HG03521 (cell line): Measurements from ENCODE around the gene SF3B2.
"Not testable (repeated sequence)": the region's sequence is repeated elsewhere in the genome, so short reads cannot be mapped to it uniquely, and the experiment has no call there.

Source experiments
- ATAC-seq: cut with Tn5 transposase; IDR thresholded peaks from one replicate; pipeline ENCODE4 v1.9.1; 2021; ENCODE audit warnings: mild to moderate bottlenecking, moderate library complexity; ENCODE audit not compliant: unreplicated experiment

SF3B2 gene

DNA sequence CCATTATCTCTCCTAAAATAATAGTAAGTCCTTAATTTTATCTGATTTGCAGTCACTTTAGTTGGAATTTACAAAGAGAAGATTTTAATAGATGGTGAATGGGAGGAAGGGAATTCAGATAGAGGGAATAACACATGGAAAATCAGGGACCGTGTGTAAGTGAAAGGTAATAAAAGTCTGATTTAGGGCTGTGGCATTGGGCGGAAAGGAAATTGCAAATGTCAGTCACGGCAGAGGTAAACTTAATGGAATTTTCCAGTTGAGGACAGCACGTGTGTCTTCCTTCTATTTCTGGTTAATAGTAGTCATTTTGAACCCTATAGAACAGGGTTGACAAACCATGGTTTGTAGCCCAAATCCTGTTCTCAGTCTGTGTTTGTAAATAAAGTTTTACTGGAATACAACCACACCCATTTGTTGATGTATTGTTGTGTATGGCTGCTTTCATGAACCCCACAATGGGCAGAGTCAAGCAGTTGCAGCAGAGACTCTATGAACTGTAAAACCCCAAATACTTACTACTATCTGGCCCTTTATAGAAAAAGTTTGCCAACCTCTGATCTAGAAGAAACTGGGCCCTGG is 52.0 kb downstream of the SF3B2 start:
- no peak for ATAC-seq

DNA sequence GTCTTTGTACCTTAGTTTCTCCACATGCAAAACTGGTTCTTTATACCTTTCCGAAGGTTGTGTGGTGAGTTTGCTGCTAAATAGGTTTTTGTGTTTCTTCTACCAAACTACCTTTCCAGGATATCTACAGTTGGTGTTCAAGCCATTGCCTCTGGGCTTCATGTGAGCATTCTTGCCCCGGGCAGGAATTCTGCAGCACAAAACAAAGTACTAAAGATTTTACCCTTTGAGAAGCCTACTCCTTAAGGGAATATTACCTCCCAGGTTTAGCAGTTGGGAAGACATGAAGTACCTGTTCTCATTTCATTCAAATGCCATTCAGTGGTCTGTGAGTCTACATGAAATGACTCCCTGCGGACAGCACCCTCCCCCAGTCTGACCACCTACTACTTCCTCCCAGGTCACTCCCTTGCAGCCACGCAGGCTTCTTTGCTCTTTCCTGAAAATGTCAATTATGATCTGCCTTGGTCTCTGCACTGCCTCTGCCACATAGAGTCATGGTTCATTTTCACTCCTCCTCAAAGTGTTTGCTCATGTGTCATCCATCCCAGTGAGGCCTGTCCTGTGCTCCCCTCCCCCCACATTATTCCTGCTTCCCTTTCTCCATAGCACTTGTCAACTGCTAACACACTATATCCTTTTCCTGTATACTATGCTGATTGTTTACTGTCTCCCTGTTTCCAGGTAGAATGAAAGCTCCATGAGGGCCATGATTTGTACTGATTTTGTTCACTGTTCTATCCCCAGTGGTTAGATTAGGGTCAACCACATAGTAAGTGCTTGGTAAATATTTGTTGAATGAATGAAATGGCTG is 54.8 kb downstream of the SF3B2 start:
- no peak for ATAC-seq

DNA sequence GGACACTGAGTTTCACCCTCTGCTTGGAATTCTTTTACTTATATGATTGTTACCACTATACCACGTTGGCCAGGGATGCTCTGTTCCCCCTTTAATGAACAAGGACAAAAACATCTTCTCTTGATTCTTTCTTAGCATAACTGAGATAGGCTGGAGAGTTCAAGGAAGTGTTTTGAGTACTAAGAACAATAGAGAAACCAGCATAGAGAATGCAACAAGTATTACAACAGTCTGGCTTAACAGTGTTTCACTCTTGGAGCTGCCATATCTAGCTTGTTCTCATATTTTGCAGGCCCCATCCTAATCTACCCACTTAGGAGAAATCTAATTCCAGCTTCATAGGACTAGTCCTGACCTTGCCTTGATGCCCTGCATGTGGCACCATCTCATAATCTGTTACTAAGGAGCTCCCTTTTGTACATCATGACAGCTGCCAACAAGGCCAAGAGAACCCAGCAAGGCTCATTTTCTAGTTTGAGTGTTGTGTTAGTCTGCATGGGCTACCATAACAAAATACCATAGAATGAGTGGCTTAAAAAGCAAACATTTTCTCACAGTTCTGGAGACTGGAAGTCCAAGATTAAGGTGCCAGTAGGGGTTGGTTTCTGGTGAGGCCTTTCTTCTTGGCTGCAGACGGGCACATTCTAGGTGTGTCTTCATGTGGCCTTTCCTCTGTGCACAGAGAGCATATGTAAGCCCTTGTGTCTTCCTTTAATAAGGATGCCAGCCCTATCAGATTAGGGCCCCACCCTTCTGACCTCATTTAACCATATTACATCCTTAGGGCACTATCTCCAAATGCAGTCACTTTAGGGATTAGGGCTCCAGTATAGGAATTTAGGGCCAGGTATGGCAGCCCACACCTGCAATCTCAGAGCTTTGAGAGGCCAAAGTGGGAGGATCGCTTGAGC is 55.7 kb downstream of the SF3B2 start:
- no peak for ATAC-seq

DNA sequence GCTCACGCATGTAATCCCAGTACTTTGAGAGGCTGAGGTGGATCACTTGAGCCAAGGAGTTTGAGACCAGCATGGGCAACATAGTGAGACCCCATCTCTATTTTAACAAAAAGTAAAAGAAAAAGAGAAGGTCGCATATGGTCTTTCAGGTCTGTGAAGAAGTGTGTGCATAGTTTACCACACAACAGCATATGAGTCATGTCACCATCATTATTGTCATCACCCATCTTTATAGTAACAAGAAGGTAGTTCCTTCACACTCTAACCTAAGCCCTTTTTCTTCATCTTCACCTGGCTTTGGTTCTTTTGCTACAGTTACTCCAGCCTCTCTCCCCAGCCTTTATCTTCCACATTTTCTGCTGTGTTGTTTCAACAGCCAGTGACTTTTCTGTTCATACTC is 57.1 kb downstream of the SF3B2 start:
- ATAC-seq: no peak

DNA sequence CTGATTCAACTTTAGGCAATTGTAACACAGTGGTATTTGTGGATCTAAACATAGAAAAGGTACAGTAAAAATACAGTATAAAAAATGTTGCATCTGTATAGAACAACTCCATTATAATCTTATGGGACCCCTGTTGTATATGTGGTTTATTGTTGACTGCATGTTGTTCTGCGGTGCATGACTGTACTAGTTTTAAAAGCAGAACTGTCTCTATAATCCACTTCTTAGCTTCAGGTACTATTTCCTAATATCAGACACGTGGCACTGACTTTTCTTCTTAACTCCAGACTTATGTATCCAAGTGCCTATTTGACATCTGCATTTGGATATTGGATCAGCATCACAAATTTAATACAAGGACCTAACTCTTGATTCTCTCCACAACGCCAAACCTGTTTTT is 59.0 kb downstream of the SF3B2 start:
- no peak for ATAC-seq

DNA sequence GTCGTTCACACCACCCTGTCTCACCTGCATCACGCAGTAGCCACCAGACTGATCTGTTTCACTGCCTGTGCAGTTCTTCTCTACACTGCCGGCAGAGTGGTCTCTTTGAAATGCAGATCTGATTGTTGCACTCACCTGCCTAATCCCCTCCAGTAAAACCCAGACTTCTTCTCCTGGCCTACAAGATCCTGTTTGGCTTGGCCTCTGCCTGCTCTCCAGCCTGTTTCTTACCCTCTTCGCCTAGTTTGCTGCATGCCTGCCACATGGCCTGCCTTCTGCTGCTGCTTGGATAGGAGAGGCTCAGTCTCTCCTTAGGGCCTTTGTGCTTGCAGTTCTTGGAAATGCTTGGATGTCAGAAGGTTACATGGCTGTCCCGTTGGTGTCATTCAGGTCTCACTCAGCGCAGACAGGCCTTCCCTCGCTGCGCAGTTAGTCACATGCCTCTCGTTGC is 59.9 kb downstream of the SF3B2 start:
- no peak for ATAC-seq

DNA sequence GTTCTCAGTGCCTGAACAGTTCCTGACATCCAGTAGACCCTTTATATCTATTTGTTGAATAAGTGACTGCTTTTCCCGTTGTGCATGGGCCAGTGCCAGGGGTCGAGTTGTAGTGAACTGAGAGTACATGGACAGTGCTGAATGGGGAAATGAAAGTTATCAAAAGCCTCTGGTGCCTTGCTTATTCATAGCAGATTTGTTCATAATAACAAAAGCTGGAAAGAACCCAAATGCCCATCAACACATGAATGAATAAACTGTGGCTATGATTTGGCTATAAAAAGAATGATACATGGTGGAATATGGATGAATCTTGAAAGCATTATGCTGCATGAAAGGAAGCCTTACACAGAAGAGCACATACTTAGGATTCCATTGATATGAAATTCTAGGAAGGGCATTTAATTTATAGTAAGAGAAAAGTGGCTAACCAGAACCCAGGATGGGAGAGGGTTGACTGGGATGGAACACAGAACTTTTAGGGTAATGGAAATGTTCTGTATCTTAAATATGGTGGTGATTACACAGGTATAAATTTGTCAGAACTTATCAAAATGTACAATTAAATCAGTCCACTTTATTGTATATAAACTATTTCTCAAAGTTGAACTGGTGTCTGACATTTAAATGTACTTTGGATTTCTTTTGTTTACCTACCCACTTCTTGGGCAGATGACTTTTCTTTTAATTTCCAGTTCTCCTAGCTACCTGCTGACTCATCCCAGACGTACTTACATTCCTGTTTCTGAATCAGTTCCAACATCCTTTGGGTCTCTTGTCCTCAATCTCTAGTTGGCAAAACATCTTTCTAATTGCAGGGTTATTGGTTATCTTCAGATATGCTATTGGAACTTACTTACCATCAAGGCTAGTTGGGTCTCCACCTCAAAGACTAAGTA is 60.7 kb downstream of the SF3B2 start:
- no peak for ATAC-seq

DNA sequence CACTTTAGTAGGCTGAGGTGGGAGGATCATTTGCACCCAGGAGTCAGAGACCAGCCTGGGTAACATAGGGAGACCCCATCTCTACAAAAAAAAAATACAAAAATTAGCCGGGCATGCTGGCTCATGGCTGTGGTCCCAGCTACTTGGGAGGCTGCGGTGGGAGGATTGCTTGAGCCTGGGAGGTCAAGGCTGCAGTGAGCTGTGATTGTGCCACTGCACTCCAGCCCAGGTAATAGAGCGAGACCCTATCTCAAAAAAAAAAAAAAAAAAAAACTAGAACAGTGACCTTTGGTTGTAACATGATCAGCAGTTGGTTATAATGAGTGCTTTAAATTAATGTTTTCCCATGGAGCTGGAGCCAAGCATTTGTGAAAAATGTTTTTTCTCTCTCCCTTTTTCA is 62.8 kb downstream of the SF3B2 start:
- ATAC-seq: not testable (repeated sequence)

DNA sequence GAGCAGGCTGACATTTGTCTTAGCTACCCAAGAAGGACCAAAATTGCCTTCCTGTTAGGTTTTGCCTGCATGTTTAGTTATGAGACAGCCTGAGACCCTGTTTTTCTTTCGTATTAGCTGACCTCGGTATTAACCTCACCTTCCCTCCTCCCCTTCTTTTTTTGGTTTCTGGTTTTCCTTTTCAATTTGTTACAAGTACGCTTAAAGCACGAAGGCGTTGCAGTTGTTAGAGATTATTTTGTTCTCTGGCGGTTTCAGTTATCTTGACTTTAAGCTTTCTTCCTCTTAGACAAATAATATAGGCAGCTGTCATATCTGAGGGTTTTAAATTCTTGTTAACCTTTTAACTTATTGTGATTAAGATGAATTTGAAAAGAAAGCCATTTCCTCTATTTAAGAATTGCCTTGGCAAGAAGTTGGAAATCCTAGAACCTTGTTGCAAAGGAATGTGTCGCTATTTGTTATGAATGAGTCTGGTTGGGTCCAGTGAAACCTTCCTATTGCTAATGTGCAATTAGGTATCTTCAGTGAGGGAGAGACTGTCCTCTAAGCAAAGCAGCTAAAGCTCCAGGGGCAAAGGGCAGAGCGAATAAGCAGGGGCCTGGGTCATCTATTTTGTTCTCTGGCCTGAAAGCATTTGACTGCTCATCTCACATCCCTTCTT is 63.6 kb downstream of the SF3B2 start:
- peak; percentile 56 for ATAC-seq

DNA sequence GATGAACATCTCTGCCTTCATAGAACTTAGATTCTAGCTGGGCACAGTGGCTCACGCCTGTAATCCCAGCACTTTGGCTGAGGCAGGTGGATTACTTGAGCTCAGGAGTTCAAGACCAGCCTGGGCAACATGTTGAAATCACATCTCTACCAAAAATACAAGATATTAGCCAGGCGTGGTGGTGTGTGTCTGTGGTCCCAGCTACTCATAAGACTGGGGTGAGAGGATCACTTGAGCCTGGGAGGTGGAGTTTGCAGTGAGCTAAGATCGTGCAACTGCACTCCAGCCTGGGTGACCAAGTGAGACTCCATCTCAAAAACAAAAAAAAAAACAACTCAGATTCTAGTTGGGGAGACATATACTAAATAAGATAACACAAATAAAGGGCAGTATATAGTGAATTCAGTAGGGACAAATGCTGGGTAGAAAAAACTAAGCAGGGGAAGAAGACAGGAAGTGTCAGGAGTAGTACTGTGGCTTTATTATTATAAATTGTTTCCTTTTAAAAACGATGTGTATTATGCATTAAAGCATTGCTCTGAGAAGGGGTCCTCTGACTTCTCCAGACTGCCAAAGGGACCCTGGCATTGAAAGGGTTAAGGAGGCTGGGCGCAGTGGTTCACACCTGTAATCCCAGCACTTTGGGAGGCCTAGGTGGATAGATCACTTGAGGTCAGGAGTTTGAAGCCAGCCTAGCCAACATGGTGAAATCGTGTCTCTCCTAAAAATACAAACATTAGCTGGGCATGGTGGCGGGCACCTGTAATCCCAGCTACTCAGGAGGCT is 64.6 kb downstream of the SF3B2 start:
- no peak for ATAC-seq

DNA sequence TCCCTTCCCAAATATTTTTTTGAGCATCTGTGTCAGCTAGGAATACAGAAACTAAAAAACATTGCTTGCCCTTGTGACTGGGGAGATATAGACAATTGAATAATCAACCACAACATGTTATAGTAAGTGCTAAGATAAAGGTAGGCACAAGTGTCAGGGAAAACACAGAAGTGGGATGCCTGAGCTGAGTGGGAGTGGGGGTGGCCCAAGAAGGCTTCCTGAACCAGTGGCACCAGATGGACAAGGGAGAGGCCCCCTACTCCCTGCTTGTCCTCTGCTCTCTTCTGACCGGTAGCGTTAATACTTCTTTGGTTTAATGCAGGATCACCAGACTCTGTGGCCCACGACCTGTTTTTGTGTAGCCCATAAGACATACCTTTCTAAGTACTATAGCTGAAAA is 66.7 kb downstream of the SF3B2 start:
- no peak for ATAC-seq
